NCI-H460 (cell line): Measurements from ENCODE around the gene EFCAB6. TPM values are rescaled to one million over a fixed set of nuclear protein-coding genes. Genes with fewer than 3 reads are reported as not detected.

Experiments
- DNase-seq: peaks from one replicate; pipeline ENCODE4 v3.0.0-alpha.2; 2016; ENCODE audit warnings: low read depth; ENCODE audit errors: extremely low read depth
- total RNA-seq: library from RNA; depleted of rRNA; stranded (reverse); fragments of >200 nt; shearing (Covaris generic); gene quantifications from 2 replicates; pipeline ENCODE4 v1.2.3, GENCODE V29; 2014

EFCAB6 gene
- total RNA-seq, 1 experiment from 2014 or later: 0.40 TPM

- DNase-seq: no peak
These were observed 157.8 kb downstream of the EFCAB6 start for GRCh38 chr22:43654271-43654670.

DNA sequence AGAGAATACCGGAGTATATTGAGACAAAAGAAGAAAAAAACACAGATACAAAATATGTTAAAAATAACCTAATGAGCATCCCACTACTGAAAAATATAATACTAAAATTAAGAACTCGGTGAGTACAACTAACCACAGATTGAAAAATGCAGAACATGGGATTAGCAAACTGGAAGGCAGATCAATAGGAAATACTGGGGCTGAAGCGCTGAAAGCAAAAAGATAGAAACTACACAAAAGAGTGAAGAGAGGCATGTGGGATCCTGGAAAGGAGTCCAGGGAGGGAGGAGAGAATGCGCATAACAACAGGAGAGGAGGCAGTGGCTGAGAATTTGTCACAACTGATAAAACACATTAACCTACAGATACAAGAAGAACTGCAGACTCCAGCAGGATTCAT is 159.3 kb downstream of the EFCAB6 start:
- DNase-seq: no peak

DNA sequence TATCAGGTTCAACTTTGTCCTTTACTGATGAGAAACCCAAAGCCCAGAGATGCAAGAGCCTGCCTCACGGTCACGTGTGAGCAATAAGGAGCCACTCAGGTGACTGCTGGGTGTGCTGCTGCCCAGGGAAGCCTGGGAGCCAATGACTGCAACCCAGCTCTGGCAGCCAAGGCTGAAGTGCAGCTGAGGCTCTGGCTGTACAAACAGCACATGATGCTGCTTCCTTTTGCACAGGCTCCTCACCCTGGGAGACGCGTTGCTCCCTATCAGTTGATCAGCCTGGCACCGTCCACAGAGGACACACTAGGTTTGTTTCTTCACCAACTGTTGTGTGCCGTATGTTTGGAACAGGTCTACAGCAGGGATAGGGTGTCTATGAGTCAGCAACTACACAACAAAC is 168.7 kb downstream of the EFCAB6 start:
- no peak for DNase-seq

- no peak for DNase-seq
These were observed 169.5 kb downstream of the EFCAB6 start for GRCh38 chr22:43642319-43643206.

GRCh38 chr22:43639228-43639948 is 172.7 kb downstream of the EFCAB6 start:
- no peak for DNase-seq

GRCh38 chr22:43637275-43638260 is 174.5 kb downstream of the EFCAB6 start:
- DNase-seq: no peak

DNA sequence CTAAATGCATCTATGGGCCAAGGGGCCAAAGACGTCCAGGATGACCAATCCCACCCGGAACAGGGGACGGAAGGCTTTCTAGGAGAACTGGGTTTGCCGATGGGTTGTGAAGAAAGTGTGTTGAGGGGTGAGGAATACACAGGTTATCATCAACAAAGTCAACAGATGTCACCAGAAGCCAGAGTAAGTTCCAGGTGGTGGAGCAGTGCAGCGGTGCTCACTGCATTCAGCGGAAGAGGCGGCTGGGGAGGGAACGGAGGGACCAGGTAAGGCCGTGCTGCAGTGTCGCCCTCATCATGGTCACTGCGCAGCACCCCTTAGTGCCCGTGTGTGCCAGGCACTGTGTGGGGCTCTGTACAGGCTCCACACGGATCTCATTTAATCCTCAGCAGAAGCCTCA is 176.0 kb downstream of the EFCAB6 start:
- no peak for DNase-seq

DNA sequence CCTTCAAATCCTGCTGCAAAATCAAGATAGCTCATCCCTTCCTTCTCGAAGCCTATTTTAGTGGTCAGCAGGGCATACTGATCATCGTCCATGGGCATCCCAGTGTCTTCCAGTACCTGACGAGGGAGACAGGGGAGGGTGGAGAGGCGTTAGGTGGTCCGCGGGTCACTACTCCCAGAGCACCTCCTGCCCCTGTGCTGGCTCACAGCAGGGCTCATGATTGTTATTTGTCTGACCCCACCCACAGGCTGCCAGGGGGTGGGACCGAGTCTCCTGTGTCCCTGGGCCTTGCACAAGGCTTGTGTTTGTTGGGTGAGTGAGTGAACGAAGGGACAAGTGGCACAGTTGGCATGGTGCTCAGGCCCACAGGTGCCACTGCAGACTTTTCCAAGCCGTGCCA is 177.0 kb downstream of the EFCAB6 start:
- DNase-seq: no peak

DNA sequence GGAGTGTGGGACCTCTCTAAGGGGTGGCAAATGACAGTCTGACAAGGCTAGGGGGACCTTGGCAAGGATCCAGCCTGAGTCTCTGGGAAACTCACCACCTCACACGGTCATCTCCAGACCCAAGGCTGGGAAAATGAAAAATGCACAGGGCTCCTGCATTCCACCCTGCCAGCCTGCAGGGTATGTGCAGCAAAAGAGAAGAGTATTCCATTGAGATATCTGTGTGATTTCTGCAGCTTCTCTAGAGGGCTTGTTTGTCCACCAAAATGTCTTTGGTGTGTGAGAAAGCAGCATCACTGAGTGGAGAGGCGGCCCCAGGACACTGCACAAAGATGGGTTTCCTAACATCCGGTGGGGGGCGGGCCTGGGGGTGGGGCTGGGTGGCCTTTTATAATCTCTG is 177.8 kb downstream of the EFCAB6 start:
- DNase-seq: no peak

GRCh38 chr22:43633631-43634285 is 178.3 kb downstream of the EFCAB6 start:
- no peak for DNase-seq

GRCh38 chr22:43631846-43632245 is 180.3 kb downstream of the EFCAB6 start:
- no peak for DNase-seq

DNA sequence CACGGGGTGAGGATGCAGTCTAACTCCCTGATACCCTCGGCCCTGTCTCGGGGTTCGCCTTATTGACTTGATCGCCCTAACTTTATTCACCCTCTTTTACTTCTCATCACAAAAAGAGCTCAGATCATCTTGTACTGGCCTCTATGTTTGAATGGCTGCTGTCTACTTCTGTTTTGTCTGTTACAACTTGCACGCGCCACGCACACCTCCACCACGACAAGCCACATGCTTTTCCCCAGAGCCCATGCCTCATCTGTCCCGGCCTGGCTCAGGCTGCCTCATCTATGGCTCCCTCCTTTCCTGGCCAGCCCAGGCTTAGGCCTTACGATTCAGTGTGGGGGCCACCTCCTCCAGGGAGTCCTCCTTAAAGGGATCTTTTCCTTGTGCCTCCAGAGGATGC is 180.9 kb downstream of the EFCAB6 start:
- no peak for DNase-seq

GRCh38 chr22:43630451-43630850 is 181.7 kb downstream of the EFCAB6 start:
- no peak for DNase-seq

- no peak for DNase-seq
These were observed 183.9 kb downstream of the EFCAB6 start for GRCh38 chr22:43628250-43628649.

DNA sequence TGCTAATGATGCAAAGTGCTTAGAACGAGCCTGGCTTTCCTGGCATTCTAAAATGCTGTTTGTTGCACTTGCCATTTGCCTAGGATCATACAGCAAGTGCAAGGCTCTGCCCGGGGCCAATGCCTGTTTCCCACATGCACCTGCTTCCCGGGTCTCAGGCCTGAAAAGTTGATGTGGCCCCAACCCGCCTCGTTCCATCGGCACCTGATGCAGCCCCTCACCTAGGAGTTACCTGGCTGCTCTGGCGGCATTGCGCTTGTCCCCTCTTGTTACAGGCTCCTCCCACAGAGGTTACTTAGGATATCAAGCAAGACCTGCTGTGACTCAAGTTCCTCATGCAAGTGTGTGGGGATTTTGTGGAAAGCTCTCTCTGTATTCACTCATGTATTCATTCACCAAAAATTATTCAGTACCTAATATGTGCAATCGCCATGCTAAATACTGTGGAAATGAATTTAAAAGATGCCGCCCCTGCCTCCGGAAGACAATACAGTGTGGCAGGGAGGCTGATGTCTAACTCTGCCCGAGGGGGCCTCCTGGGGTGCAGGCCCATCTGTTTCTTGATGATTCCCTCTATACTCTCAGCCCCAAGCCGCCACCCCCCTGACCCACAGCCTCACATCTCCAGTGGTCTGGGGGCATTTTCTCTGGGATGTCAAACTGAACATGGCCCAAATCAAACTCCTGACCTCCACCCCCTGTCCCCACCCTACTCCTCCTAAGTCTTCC is 184.5 kb downstream of the EFCAB6 start:
- DNase-seq: no peak

DNA sequence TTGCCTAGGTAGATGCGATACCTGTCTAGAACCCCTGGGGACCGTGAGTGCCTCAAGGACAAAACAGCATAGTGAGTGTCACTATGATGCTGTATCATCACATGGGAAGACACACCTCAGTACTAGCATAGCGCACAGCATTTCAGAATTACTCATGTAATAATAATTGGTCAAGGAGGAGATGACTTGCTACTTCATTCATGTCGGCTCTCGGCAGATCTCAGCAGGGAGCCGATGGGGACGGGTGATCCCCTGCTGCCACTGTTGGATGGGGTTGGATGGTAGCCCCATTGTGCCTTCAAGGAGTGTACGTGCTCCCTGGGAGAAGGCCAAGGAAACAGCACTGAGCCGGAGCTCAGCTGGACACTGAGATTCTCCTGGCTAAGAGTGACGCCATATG is 186.9 kb downstream of the EFCAB6 start:
- no peak for DNase-seq

GRCh38 chr22:43624144-43624998 is 187.7 kb downstream of the EFCAB6 start:
- DNase-seq: no peak

GRCh38 chr22:43622886-43623285 is 189.2 kb downstream of the EFCAB6 start:
- DNase-seq: no peak

GRCh38 chr22:43620197-43620596 is 191.9 kb downstream of the EFCAB6 start:
- DNase-seq: no peak
